K562 (cell line): ENCODE data around the gene VENTX. TPM values are rescaled to one million over a fixed set of nuclear protein-coding genes. Genes with fewer than 3 reads are reported as not detected.

Experiments
- ATAC-seq: fragments of 200-7000 bp; cut with Tn5 transposase; 3 replicates; pipeline ENCODE4 v1.9.1; 2020; ENCODE audit warnings: moderate library complexity
- BruUV-seq: library from RNA; stranded (reverse); fragments of 400-500 nt; replicated peaks from 2 replicates; lab custom pipeline; 2021; lab: Mats Ljungman, UMichigan
- CTCF ChIA-PET: fragments of 300-600 bp; formaldehyde crosslinking; extraction: SDS; loops from one replicate; lab custom pipeline; 2021; ENCODE audit warnings: low intra/inter-chr PET ratio; lab: Yijun Ruan, JAX
- POLR2A ChIA-PET: fragments of 300-600, 350-650 bp; sonication (Branson Sonifier 250); formaldehyde crosslinking; extraction: SDS; loops from one replicate; lab custom pipeline; 2021; ENCODE audit warnings: antibody characterized with exemption, inconsistent platforms; lab: Yijun Ruan, JAX
- DNase-seq, 4 experiments: peaks; one replicate each; pipeline versions ENCODE4 v3.0.0 to v3.0.0-alpha.2; 2011 to 2018; ENCODE audit warnings: low spot score in 3 of 4, mixed read lengths in 3 of 4; ENCODE audit errors: extremely low read depth in 1 of 4
- FAIRE-seq: peaks from 2 replicates; lab custom pipeline; 2011; peaks lifted over from hg19 to GRCh38; lab: Jason Lieb, UNC
- H2AFZ ChIP-seq: 2 replicates; pipeline ENCODE4 v1.6.0; 2011; ENCODE audit warnings: low read depth, low read length, control low read depth, inconsistent platforms
- H3K27ac ChIP-seq: fragments of 200-600 bp; 3 replicates; pipeline ENCODE4 v1.8.0; 2011; ENCODE audit warnings: low read depth, mild to moderate bottlenecking, control low read depth, inconsistent platforms, low read length, moderate library complexity, mixed read lengths; ENCODE audit errors: extremely low read depth
- H3K27me3 ChIP-seq, 2 experiments: fragments of 300-600 bp in 1 of 2; 2 replicates in 1 of 2; 3 replicates in 1 of 2; pipeline versions ENCODE4 v1.6.0 to v1.8.0; 2011; ENCODE audit warnings: inconsistent platforms in 2 of 2, low read length in 2 of 2, mild to moderate bottlenecking in 1 of 2, mixed read lengths in 1 of 2, moderate library complexity in 1 of 2; ENCODE audit not compliant: control insufficient read depth in 2 of 2, insufficient read depth in 2 of 2
- H3K36me3 ChIP-seq: fragments of 300-600 bp; 3 replicates; pipeline ENCODE4 v1.8.0; 2011; ENCODE audit warnings: mild to moderate bottlenecking, low read length, inconsistent platforms; ENCODE audit not compliant: control insufficient read depth, insufficient read depth
- H3K4me1 ChIP-seq, 2 experiments: fragments of 200-600 bp in 1 of 2; replicated peaks in 1 of 2; 2 replicates in 1 of 2; 3 replicates in 1 of 2; pipeline versions ENCODE4 v1.5.1 to v1.8.0; 2011; ENCODE audit warnings: inconsistent platforms in 2 of 2, low read length in 2 of 2, mild to moderate bottlenecking in 1 of 2, mixed read lengths in 1 of 2, moderate library complexity in 1 of 2; ENCODE audit not compliant: control insufficient read depth in 2 of 2, insufficient read depth in 2 of 2
- H3K4me2 ChIP-seq: 2 replicates; pipeline ENCODE4 v1.6.1; 2011; ENCODE audit warnings: low read length, control low read depth, inconsistent platforms, mixed read lengths; ENCODE audit not compliant: insufficient read depth
- H3K4me3 ChIP-seq: fragments of 200-600 bp; sonication (generic), shearing (Covaris generic); 2 replicates; pipeline ENCODE4 v1.5.1; 2016; ENCODE audit warnings: control low read depth, inconsistent platforms
- H3K79me2 ChIP-seq: fragments of 200-600 bp; 3 replicates; pipeline ENCODE4 v1.8.0; 2011; ENCODE audit warnings: low read length, inconsistent platforms; ENCODE audit not compliant: control insufficient read depth, insufficient read depth
- H3K9ac ChIP-seq, 2 experiments: 2 replicates each; pipeline versions ENCODE4 v1.6.0 to v1.6.1; 2011; ENCODE audit warnings: low read depth in 2 of 2, low read length in 2 of 2, control low read depth in 1 of 2, inconsistent platforms in 1 of 2, mild to moderate bottlenecking in 1 of 2, mixed read lengths in 1 of 2; ENCODE audit not compliant: insufficient read depth in 1 of 2
- H3K9me1 ChIP-seq: one replicate; pipeline ENCODE4 v1.6.0; 2011; ENCODE audit warnings: inconsistent platforms, mild to moderate bottlenecking, low read length, moderate library complexity; ENCODE audit not compliant: control insufficient read depth, insufficient read depth
- H3K9me3 ChIP-seq: replicated peaks from 2 replicates; pipeline ENCODE4 v1.5.1; 2011; ENCODE audit warnings: low read depth, low read length, inconsistent platforms; ENCODE audit not compliant: control insufficient read depth, insufficient read depth
- H4K20me1 ChIP-seq: replicated peaks from 2 replicates; pipeline ENCODE4 v1.6.1; 2011; ENCODE audit warnings: low read length, inconsistent platforms, mixed read lengths; ENCODE audit not compliant: control insufficient read depth, insufficient read depth
- GTF2B ChIP-seq: IDR thresholded peaks from 2 replicates; pipeline ENCODE4 v1.6.1; 2011; ENCODE audit not compliant: insufficient read length; ENCODE audit errors: extremely low read depth
- KLF1 ChIP-seq: fragments of 450-650 bp; IDR thresholded peaks from 2 replicates; pipeline ENCODE4 v1.6.1; 2016; ENCODE audit warnings: missing genetic modification characterization, missing compliant biosample characterization
- POLR2A ChIP-seq: fragments of 450-650 bp; conservative IDR thresholded peaks from 2 replicates; pipeline ENCODE4 v1.6.1; 2016
- POLR2G ChIP-seq: fragments of 200-400 bp; formaldehyde crosslinking; IDR thresholded peaks from 2 replicates; pipeline ENCODE4 v1.6.1; 2017; ENCODE audit warnings: low read depth, mild to moderate bottlenecking, antibody characterized with exemption, low read length, moderate library complexity
- VEZF1 ChIP-seq: fragments of 200-800 bp; sonication (Bioruptor generic); IDR thresholded peaks from 2 replicates; pipeline ENCODE4 v1.6.1; 2017; ENCODE audit warnings: missing genetic modification characterization, missing compliant biosample characterization
- ZBTB26 ChIP-seq: fragments of 450-650 bp; formaldehyde crosslinking; IDR thresholded peaks from 2 replicates; pipeline ENCODE4 v1.4.0; 2022; ENCODE audit warnings: missing genetic modification characterization
- ZMIZ1 ChIP-seq, 2 experiments: fragments of 150-350 bp in 1 of 2; IDR thresholded peaks; 2 replicates each; pipeline ENCODE4 v1.6.1; 2012 to 2016; ENCODE audit warnings: low read depth in 2 of 2, low read length in 2 of 2, mild to moderate bottlenecking in 1 of 2, moderate library complexity in 1 of 2
- WGBS: fragments of 100-300 bp; shearing (Covaris generic); methylation state at CpG from one replicate; pipeline ENCODE4 v1.1.6; 2016; ENCODE audit warnings: low coverage, mixed read lengths; ENCODE audit not compliant: insufficient coverage; ENCODE audit errors: missing lambda C conversion rate; 5-methylcytosine and 5-hydroxymethylcytosine counted together
- in situ Hi-C: fragments of 300-500 bp; cut with MboI; formaldehyde crosslinking; loops from 4 replicates; pipeline ENCODE4 v1.15.0; 2018; ENCODE audit warnings: inconsistent platforms, mixed read lengths
- intact Hi-C: fragments of 100-400 bp; cut with micrococcal nuclease; formaldehyde crosslinking; loops from 2 replicates; pipeline ENCODE4 v1.14.2; 2022
- polyA plus RNA-seq, 8 experiments: library from polyadenylated mRNA; depleted of rRNA in 4 of 8; stranded (reverse) in 5 of 8; unstranded in 3 of 8; fragments of >200 nt; fragmentation: Nextera tagmentation in 2 of 8; fragmentation: Illumina TruSeq in 1 of 8; extraction: Ambion mirVana in 2 of 8; extraction: Trizol in 1 of 8; gene quantifications; 2 replicates each; pipeline versions ENCODE4 v1.2.1 to v1.2.3, GENCODE V29; 2011 to 2014; ENCODE audit warnings: inconsistent platforms in 1 of 8, missing spikeins in 1 of 8
- total RNA-seq, 7 experiments: library from RNA; depleted of rRNA in 6 of 7; stranded (reverse); fragments of >200 nt in 6 of 7; fragmentation: Illumina TruSeq in 2 of 7; extraction: Trizol in 2 of 7; gene quantifications; 2 replicates each; pipeline versions ENCODE4 v1.2.1 to v1.2.3, GENCODE V29; 2011 to 2021; ENCODE audit warnings: low replicate concordance in 1 of 7

VENTX gene
- total and polyA plus RNA-seq, 9 of the 15 experiments (the other 6 are each of a cell fraction or from before 2014, with no cell fraction given), result 0.07 to 0.70 (median 0.20) TPM; not detected in 1

- ChIA-PET POLR2A (interaction anchor here (0.6 to 1.5 kb wide), 4 partner anchors 8 to 26 kb away, joined by 3 to 4 read pairs (median 4); no protein-coding TSS in a partner anchor), CTCF (no interaction called here)
- Histone ChIP-seq H3K4me2 (no peak overlapping the region), H3K36me3 (peaks cover 44% of the 10 kb centered on the region; the same call in 1 of the 3 replicates), H3K9ac (no peak overlapping the region; a peak in 1 of 4 replicates), H3K79me2 (no peaks in the 10 kb centered on the region), H3K27me3 (no peaks in the 10 kb centered on the region), H3K27ac (no peak overlapping the region), H3K9me3 (no peaks in the 10 kb centered on the region), H3K9me1 (peaks cover 3% of the 10 kb centered on the region), H3K4me3 (no peak overlapping the region), H2AFZ (no peak overlapping the region), H4K20me1 (no peaks in the 10 kb centered on the region), H3K4me1 (peaks cover 35 to 54% of the 10 kb centered on the region in 2 experiments)
- in situ Hi-C loops, result no loop called here
- TF ChIP-seq GTF2B (no peak), POLR2G (peak; percentile 43; the same call in 1 of the 2 replicates)
- FAIRE-seq (no peak), ATAC-seq (no peak), DNase-seq (no peak)
- 87% methylated on average over 9 of the region's 10 CpGs for WGBS
- BruUV-seq, result no TSS peak
- intact Hi-C loops, result no loop called here
These were observed 42.9 kb downstream of the VENTX start for GRCh38 chr10:133280391-133281059.

- H3K79me2 ChIP-seq, result no peaks in the 10 kb centered on the region
- no peaks in the 10 kb centered on the region for H4K20me1 ChIP-seq
- ATAC-seq (no peak), DNase-seq (no peak), FAIRE-seq (no peak)
- intact Hi-C loops, result no loop called here
- no peak overlapping the region for H3K4me2 ChIP-seq
- no peaks in the 10 kb centered on the region for H3K27me3 ChIP-seq
- in situ Hi-C loops, result no loop called here
- no peak overlapping the region for H3K27ac ChIP-seq
- ChIA-PET CTCF (no interaction called here), POLR2A (interaction anchor here (0.6 to 1.4 kb wide), 2 partner anchors 8 to 25 kb away, joined by 4 read pairs; no protein-coding TSS in a partner anchor)
- WGBS, result 87% methylated on average over 4 of the region's 15 CpGs
- H3K4me3 ChIP-seq, result no peak overlapping the region
- peaks cover 49% of the 10 kb centered on the region; the same call in 2 of the 3 replicates for H3K36me3 ChIP-seq
- no peaks in the 10 kb centered on the region for H3K9me3 ChIP-seq
- no peak overlapping the region for H3K9ac ChIP-seq
- peaks cover 3% of the 10 kb centered on the region for H3K9me1 ChIP-seq
- H3K4me1 ChIP-seq, result peaks cover 30 to 49% of the 10 kb centered on the region in 2 experiments
- no peak overlapping the region for H2AFZ ChIP-seq
- no TSS peak for BruUV-seq
- TF ChIP-seq ZMIZ1 (IDR thresholded peaks at IDR 0.05; ENCODE audit: low read depth in 2 of 2, low read length in 2 of 2), result no peak
- no peak for TF ChIP-seq ZBTB26 (CRISPR knock-in tag)
- no peak for TF ChIP-seq KLF1 (tag)
- no peak for TF ChIP-seq VEZF1
- no peak for TF ChIP-seq POLR2A
These were observed 43.4 kb downstream of the VENTX start for GRCh38 chr10:133281084-133281483.
